Caki2 (cell line): Measurements from ENCODE around the gene ARHGEF12. TPM values are rescaled to one million over a fixed set of nuclear protein-coding genes. Genes with fewer than 3 reads are reported as not detected.

Experiments used
- DNase-seq: peaks from one replicate; pipeline ENCODE4 v3.0.0-alpha.2; 2015; ENCODE audit warnings: low read depth
- in situ Hi-C: cut with HindIII; loops from 2 replicates; pipeline ENCODE4 v1.10.0; 2016; ENCODE audit warnings: low sequenced_read_pairs, low pct_unique_long_range_greater_than_20kb, mixed read lengths
- total RNA-seq: library from RNA; depleted of rRNA; stranded (reverse); fragments of >200 nt; shearing (Covaris generic); gene quantifications from 2 replicates; pipeline ENCODE4 v1.2.3, GENCODE V29; 2014; ENCODE audit warnings: low replicate concordance

ARHGEF12 gene
- total RNA-seq, 1 experiment from 2014 or later, result 15.1 TPM

GRCh38 chr11:120372296-120372695 is 36.1 kb downstream of the ARHGEF12 start:
- in situ Hi-C loops, result no loop called here
- DNase-seq, result no peak

- in situ Hi-C loops, result no loop called here
- no peak for DNase-seq
Observed at GRCh38 chr11:120375076-120375475, 38.9 kb downstream of the ARHGEF12 start.

GRCh38 chr11:120376547-120377182 is 40.5 kb downstream of the ARHGEF12 start:
- in situ Hi-C loops, result no loop called here
- no peak for DNase-seq

- in situ Hi-C loops, result no loop called here
- no peak for DNase-seq
Observed at GRCh38 chr11:120378474-120378873, 42.3 kb downstream of the ARHGEF12 start.

GRCh38 chr11:120381401-120381800 is 45.2 kb downstream of the ARHGEF12 start:
- no peak for DNase-seq
- in situ Hi-C loops, result no loop called here

- DNase-seq, result no peak
- in situ Hi-C loops, result no loop called here
Observed at GRCh38 chr11:120383518-120384155, 47.4 kb downstream of the ARHGEF12 start.

- DNase-seq, result no peak
- in situ Hi-C loops, result no loop called here
Observed at GRCh38 chr11:120384476-120384875, 48.3 kb downstream of the ARHGEF12 start.

GRCh38 chr11:120385110-120385509 is 48.9 kb downstream of the ARHGEF12 start:
- DNase-seq, result no peak
- in situ Hi-C loops, result no loop called here

GRCh38 chr11:120385655-120386054 is 49.4 kb downstream of the ARHGEF12 start:
- no peak for DNase-seq
- in situ Hi-C loops, result no loop called here

- no peak for DNase-seq
- in situ Hi-C loops, result no loop called here
Observed at GRCh38 chr11:120386318-120386717, 50.1 kb downstream of the ARHGEF12 start.

GRCh38 chr11:120386774-120387371 is 50.7 kb downstream of the ARHGEF12 start:
- no peak for DNase-seq
- in situ Hi-C loops, result no loop called here

GRCh38 chr11:120388261-120388660 is 52.0 kb downstream of the ARHGEF12 start:
- in situ Hi-C loops, result no loop called here
- no peak for DNase-seq

GRCh38 chr11:120389693-120390584 is 53.7 kb downstream of the ARHGEF12 start:
- in situ Hi-C loops, result no loop called here
- DNase-seq, result no peak

GRCh38 chr11:120390585-120390922 is 54.3 kb downstream of the ARHGEF12 start:
- in situ Hi-C loops, result no loop called here
- no peak for DNase-seq

- DNase-seq, result no peak
- in situ Hi-C loops, result no loop called here
Observed at GRCh38 chr11:120391292-120391691, 55.1 kb downstream of the ARHGEF12 start.

- DNase-seq, result no peak
- in situ Hi-C loops, result no loop called here
Observed at GRCh38 chr11:120391854-120392253, 55.6 kb downstream of the ARHGEF12 start.

- in situ Hi-C loops, result no loop called here
- no peak for DNase-seq
Observed at GRCh38 chr11:120392314-120392713, 56.1 kb downstream of the ARHGEF12 start.

- in situ Hi-C loops, result no loop called here
- DNase-seq, result no peak
Observed at GRCh38 chr11:120392793-120393192, 56.6 kb downstream of the ARHGEF12 start.

GRCh38 chr11:120394119-120394518 is 57.9 kb downstream of the ARHGEF12 start:
- in situ Hi-C loops, result no loop called here
- DNase-seq, result no peak
